Neural progenitor cell (in vitro differentiated cells): ENCODE data around the gene FGFR2. TPM values are rescaled to one million over a fixed set of nuclear protein-coding genes. Genes with fewer than 3 reads are reported as not detected.

Source experiments
- DNase-seq: peaks from one replicate; pipeline ENCODE4 v3.0.0-alpha.2; 2016; ENCODE audit warnings: low spot score
- H2AFZ ChIP-seq: fragments of 200-600 bp; sonication (generic); replicated peaks from 2 replicates; pipeline ENCODE4 v1.6.1; 2016; ENCODE audit warnings: antibody characterized with exemption
- H3F3A ChIP-seq: fragments of 200-600 bp; sonication (generic); 2 replicates; pipeline ENCODE4 v1.6.1; 2016; ENCODE audit warnings: antibody characterized with exemption, low read depth
- H3K27ac ChIP-seq: fragments of 200-600 bp; sonication (generic); 2 replicates; pipeline ENCODE4 v1.5.1; 2016; ENCODE audit warnings: mild to moderate bottlenecking
- H3K27me3 ChIP-seq: fragments of 200-600 bp; sonication (generic); 2 replicates; pipeline ENCODE4 v1.6.1; 2016; ENCODE audit warnings: mild to moderate bottlenecking, moderate library complexity
- H3K36me3 ChIP-seq: fragments of 200-600 bp; sonication (generic); 2 replicates; pipeline ENCODE4 v1.5.1; 2016
- H3K4me1 ChIP-seq: fragments of 200-600 bp; sonication (generic); 2 replicates; pipeline ENCODE4 v1.6.1; 2016; ENCODE audit warnings: mixed run types
- H3K4me2 ChIP-seq: fragments of 200-600 bp; sonication (generic); 2 replicates; pipeline ENCODE4 v1.6.1; 2016
- H3K4me3 ChIP-seq: fragments of 200-600 bp; sonication (generic); 2 replicates; pipeline ENCODE4 v1.5.1; 2016
- H3K79me2 ChIP-seq: fragments of 200-600 bp; sonication (generic); 2 replicates; pipeline ENCODE4 v1.6.1; 2016; ENCODE audit warnings: low read depth
- H3K9ac ChIP-seq: fragments of 200-600 bp; sonication (generic); 2 replicates; pipeline ENCODE4 v1.6.1; 2016
- H3K9me3 ChIP-seq: fragments of 200-600 bp; sonication (generic); 2 replicates; pipeline ENCODE4 v1.5.1; 2016; ENCODE audit warnings: low read depth
- H4K20me1 ChIP-seq: fragments of 200-600 bp; sonication (generic); 2 replicates; pipeline ENCODE4 v1.6.1; 2016; ENCODE audit warnings: low read depth
- H3K27ac Mint-ChIP-seq: 3 replicates; pipeline ENCODE4 v1.8.0; 2021; ENCODE audit warnings: mixed read lengths
- H3K27me3 Mint-ChIP-seq: 2 replicates; pipeline ENCODE4 v1.8.0; 2022; ENCODE audit warnings: low read depth, mild to moderate bottlenecking, inconsistent platforms, moderate library complexity, mixed read lengths; ENCODE audit not compliant: insufficient read depth
- H3K36me3 Mint-ChIP-seq: 3 replicates; pipeline ENCODE4 v1.8.0; 2021; ENCODE audit warnings: mixed read lengths
- H3K4me1 Mint-ChIP-seq: 3 replicates; pipeline ENCODE4 v1.8.0; 2021; ENCODE audit warnings: mixed read lengths
- H3K4me3 Mint-ChIP-seq: 3 replicates; pipeline ENCODE4 v1.8.0; 2021; ENCODE audit warnings: mild to moderate bottlenecking, moderate library complexity, mixed read lengths
- H3K9me3 Mint-ChIP-seq: 3 replicates; pipeline ENCODE4 v1.8.0; 2020; ENCODE audit warnings: mixed read lengths
- CTCF ChIP-seq: fragments of 200-600 bp; sonication (generic); IDR thresholded peaks from 2 replicates; pipeline ENCODE4 v1.5.1; 2017; ENCODE audit warnings: antibody characterized with exemption, mild to moderate bottlenecking
- EZH2 ChIP-seq: fragments of 200-600 bp; sonication (generic); IDR thresholded peaks from 2 replicates; pipeline ENCODE4 v1.6.1; 2017; ENCODE audit warnings: antibody characterized with exemption, mild to moderate bottlenecking, moderate library complexity
- EZH2phosphoT487 ChIP-seq: fragments of 200-600 bp; sonication (generic); IDR thresholded peaks from 2 replicates; pipeline ENCODE4 v1.6.1; 2017; ENCODE audit warnings: antibody characterized with exemption
- total RNA-seq: library from RNA; depleted of rRNA; stranded (reverse); fragments of >200 nt; gene quantifications from 2 replicates; pipeline ENCODE4 v1.2.3, GENCODE V29; 2015; ENCODE audit warnings: low replicate concordance

Gene FGFR2
- total RNA-seq, 1 donor from 2014 or later: 99.1 TPM

GRCh38 chr10:121462281-121462680 lies 136.0 kb downstream of the FGFR2 start:
- peaks cover 11% of the 10 kb centered on the region for H3K4me1 ChIP-seq
- TF ChIP-seq EZH2phosphoT487: no peak
- TF ChIP-seq EZH2: no peak

GRCh38 chr10:121461307-121461706 lies 136.9 kb downstream of the FGFR2 start:
- no peaks in the 10 kb centered on the region for H4K20me1 ChIP-seq
- no peak overlapping the region for H2AFZ ChIP-seq
- Mint-ChIP-seq H3K36me3 (no peaks in the 10 kb centered on the region), H3K27me3 (peaks cover 6% of the 10 kb centered on the region), H3K4me1 (peaks cover 21% of the 10 kb centered on the region), H3K27ac (no peak overlapping the region), H3K4me3 (no peak overlapping the region), H3K9me3 (no peaks in the 10 kb centered on the region)
- H3K79me2 ChIP-seq: no peaks in the 10 kb centered on the region
- no peak overlapping the region for H3K9ac ChIP-seq
- DNase-seq: no peak
- H3F3A ChIP-seq: no peaks in the 10 kb centered on the region
- no peaks in the 10 kb centered on the region for H3K27me3 ChIP-seq
- H3K9me3 ChIP-seq: no peaks in the 10 kb centered on the region
- H3K4me2 ChIP-seq: no peak overlapping the region
- H3K4me3 ChIP-seq: no peak overlapping the region
- peaks cover 11% of the 10 kb centered on the region for H3K4me1 ChIP-seq
- no peaks in the 10 kb centered on the region for H3K36me3 ChIP-seq
- TF ChIP-seq EZH2: no peak
- TF ChIP-seq EZH2phosphoT487: no peak
- TF ChIP-seq CTCF: no peak
- no peak overlapping the region for H3K27ac ChIP-seq

More at GRCh38 chr10:121462281-121462680, 136.0 kb downstream of the FGFR2 start:
- H3K27ac Mint-ChIP-seq: no peak overlapping the region
- H3K27me3 Mint-ChIP-seq: peaks cover 6% of the 10 kb centered on the region
- Histone ChIP-seq H3K27me3 (no peaks in the 10 kb centered on the region), H2AFZ (no peak overlapping the region), H3K79me2 (no peaks in the 10 kb centered on the region), H3K9me3 (no peaks in the 10 kb centered on the region), H3K4me3 (no peak overlapping the region), H3K9ac (no peak overlapping the region), H3K4me2 (no peak overlapping the region), H3K27ac (no peak overlapping the region), H3K36me3 (no peaks in the 10 kb centered on the region), H4K20me1 (no peaks in the 10 kb centered on the region), H3F3A (no peaks in the 10 kb centered on the region)
- no peak overlapping the region for H3K4me3 Mint-ChIP-seq
- no peaks in the 10 kb centered on the region for H3K36me3 Mint-ChIP-seq
- no peak for DNase-seq
- peaks cover 21% of the 10 kb centered on the region for H3K4me1 Mint-ChIP-seq
- H3K9me3 Mint-ChIP-seq: no peaks in the 10 kb centered on the region

- Histone ChIP-seq H3F3A (no peaks in the 10 kb centered on the region), H3K4me3 (no peak overlapping the region), H4K20me1 (no peaks in the 10 kb centered on the region), H3K27me3 (no peaks in the 10 kb centered on the region), H3K9me3 (no peaks in the 10 kb centered on the region), H3K9ac (no peak overlapping the region), H3K36me3 (no peaks in the 10 kb centered on the region), H3K4me1 (peaks cover 11% of the 10 kb centered on the region), H2AFZ (no peak overlapping the region), H3K27ac (no peak overlapping the region), H3K79me2 (no peaks in the 10 kb centered on the region), H3K4me2 (no peak overlapping the region)
- TF ChIP-seq EZH2phosphoT487 (no peak), EZH2 (no peak), CTCF (no peak)
- peaks cover 6% of the 10 kb centered on the region for H3K27me3 Mint-ChIP-seq
- H3K27ac Mint-ChIP-seq: no peak overlapping the region
- H3K4me3 Mint-ChIP-seq: no peak overlapping the region
- DNase-seq: no peak
- H3K36me3 Mint-ChIP-seq: no peaks in the 10 kb centered on the region
- H3K4me1 Mint-ChIP-seq: peaks cover 21% of the 10 kb centered on the region
- H3K9me3 Mint-ChIP-seq: no peaks in the 10 kb centered on the region
Measured at GRCh38 chr10:121460733-121461132, 137.5 kb downstream of the FGFR2 start.

GRCh38 chr10:121459622-121460453 lies 138.4 kb downstream of the FGFR2 start:
- H3K4me1 Mint-ChIP-seq: peaks cover 26% of the 10 kb centered on the region
- no peak overlapping the region for H3K4me3 ChIP-seq
- no peak overlapping the region for H3K4me3 Mint-ChIP-seq
- no peak overlapping the region for H3K27ac ChIP-seq
- peak overlapping the region; percentile 85 for H3K27ac Mint-ChIP-seq
- H3K27me3 ChIP-seq: no peaks in the 10 kb centered on the region
- H3K9me3 Mint-ChIP-seq: no peaks in the 10 kb centered on the region
- H3K4me2 ChIP-seq: no peak overlapping the region
- no peaks in the 10 kb centered on the region for H3K36me3 ChIP-seq
- no peaks in the 10 kb centered on the region for H3F3A ChIP-seq
- H3K36me3 Mint-ChIP-seq: no peaks in the 10 kb centered on the region
- H3K9me3 ChIP-seq: no peaks in the 10 kb centered on the region
- no peak for DNase-seq
- H3K79me2 ChIP-seq: no peaks in the 10 kb centered on the region
- H3K9ac ChIP-seq: no peak overlapping the region
- H2AFZ ChIP-seq: no peak overlapping the region
- TF ChIP-seq EZH2: no peak
- TF ChIP-seq EZH2phosphoT487: no peak
- no peak for TF ChIP-seq CTCF
- peaks cover 11% of the 10 kb centered on the region for H3K4me1 ChIP-seq
- H4K20me1 ChIP-seq: no peaks in the 10 kb centered on the region
- H3K27me3 Mint-ChIP-seq: peaks cover 8% of the 10 kb centered on the region
